Stimulated activated CD8-positive, alpha-beta memory T cell treated with anti-CD3 and anti-CD28 coated beads, Interleukin-4, amount 100 ng/mL, for 48 hours (primary cell): Measurements from ENCODE around the gene CRIP2.
A peak's percentile ranks its signal among the peaks of the same experiment; 100 is the strongest.

Experiments
- DNase-seq: peaks from one replicate; pipeline ENCODE4 v3.0.0-alpha.2; 2020

Gene CRIP2

DNA sequence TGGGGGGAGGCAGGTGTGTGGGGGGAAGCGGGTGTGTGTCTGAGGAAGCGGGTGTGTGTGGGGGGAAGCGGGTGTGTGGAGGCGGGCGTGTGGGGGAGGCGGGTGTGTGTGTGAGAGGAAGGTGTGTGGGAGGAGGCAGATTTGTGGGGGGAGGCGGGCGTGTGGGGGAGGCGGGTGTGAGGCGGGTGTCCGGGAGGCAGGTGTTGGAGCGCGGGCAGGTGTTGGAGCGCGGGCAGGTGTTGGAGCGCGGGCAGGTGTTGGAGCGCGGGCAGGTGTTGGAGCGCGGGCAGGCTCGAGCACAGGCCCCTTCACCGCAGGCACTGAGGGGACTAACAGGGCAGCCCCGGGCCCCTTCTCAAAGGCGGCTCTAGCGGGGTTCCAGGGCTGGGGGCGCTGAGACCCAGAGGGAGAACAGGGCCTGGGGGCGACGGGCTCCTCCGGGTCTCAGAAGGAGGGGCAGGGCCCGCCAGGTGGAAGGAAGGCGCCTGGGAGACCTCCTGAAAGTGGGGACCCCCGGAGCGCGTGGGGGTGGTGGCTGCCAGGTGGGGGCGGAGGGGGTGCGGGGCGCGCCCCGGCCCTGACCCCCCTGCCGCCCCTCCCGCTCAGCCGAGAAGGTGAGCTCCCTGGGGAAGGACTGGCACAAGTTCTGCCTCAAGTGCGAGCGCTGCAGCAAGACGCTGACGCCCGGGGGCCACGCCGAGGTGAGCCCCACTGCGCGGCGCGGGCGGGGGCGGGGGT lies 3.2 kb downstream of the CRIP2 start:
- peak; percentile 37 for DNase-seq

DNA sequence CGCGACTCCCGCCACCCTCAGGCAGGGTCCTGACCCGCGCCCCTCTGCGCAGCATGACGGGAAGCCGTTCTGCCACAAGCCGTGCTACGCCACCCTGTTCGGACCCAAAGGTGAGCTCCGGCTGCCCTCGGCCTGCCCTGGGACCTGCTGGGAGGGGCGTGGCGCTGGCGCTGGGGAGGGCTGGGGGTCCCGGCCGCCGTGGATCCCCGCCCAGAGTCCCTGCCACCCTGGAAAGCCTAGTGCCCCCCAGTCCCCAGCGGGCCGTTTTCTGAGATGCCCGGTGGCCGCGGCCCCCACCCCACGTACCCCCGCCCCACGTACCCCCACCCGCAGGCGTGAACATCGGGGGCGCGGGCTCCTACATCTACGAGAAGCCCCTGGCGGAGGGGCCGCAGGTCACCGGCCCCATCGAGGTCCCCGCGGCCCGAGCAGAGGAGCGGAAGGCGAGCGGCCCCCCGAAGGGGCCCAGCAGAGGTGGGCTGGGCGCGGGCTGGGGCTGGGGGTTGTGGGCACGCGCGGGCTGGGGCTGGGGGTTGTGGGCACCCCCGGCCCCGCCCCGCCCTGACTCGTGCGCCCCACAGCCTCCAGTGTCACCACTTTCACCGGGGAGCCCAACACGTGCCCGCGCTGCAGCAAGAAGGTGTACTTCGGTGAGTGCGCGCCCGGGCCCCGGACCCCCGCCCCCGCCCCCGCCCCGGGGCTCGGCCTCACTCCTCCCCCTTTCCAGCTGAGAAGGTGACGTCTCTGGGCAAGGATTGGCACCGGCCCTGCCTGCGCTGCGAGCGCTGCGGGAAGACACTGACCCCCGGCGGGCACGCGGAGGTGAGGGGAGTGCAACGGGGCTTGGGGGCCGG lies 4.0 kb downstream of the CRIP2 start:
- DNase-seq, result no peak

DNA sequence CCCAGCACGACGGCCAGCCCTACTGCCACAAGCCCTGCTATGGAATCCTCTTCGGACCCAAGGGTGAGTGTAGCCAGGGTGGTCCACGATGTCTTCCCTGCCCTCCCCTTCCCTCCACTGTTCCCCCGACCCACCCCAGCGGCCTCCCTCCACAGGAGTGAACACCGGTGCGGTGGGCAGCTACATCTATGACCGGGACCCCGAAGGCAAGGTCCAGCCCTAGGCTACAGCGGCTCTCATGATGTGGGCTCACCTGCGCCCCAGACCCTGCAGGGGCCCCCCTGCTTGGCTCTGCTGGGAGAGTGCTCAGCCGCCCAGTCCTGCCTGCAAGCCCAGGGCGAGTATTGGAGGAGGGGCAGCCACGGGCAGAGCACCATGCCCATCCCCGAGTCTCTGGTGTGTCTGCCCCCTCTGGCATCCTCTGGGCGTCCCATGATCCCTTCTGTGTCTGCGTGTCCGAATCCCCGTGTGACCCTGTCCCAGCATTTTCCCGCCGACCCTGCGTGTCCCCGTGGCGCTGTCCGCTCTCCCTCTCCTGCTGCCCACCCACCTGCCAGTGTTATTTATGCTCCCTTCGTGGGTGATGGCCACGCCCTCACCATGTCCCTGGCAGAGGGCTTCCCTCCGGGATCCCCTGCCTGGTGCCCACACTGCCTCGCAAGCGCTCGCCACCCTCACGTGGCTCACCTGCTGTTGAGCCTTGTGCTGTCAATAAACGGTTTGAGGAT lies 5.0 kb downstream of the CRIP2 start:
- DNase-seq, result no peak

DNA sequence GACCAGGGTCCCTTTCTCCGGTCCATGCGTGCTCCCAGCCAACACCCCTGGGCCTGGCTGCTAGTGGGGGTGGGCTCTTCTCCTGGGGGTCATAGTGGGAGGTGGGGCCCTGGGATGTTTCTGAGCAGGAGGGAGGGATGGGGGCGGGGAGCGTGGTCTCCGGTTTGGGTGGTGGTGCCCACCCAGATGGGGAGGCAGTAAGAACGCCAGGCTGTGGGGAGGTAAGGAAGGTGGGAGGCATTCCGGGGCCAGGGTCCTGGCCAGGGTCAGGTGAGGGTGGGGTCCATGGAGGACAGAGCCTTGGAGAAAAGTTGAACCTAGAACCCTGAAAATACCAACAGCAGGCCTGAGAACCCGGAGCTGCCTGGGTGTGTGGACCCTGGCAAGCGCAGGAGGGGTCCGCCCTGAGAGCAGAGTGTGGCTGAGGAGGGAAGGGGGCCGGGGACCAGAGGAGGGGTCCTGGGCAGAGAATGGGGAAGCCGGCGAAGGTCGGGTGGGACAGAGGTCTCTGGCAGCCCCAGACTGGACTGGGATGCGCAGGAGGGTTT lies 5.7 kb downstream of the CRIP2 start:
- no peak for DNase-seq

DNA sequence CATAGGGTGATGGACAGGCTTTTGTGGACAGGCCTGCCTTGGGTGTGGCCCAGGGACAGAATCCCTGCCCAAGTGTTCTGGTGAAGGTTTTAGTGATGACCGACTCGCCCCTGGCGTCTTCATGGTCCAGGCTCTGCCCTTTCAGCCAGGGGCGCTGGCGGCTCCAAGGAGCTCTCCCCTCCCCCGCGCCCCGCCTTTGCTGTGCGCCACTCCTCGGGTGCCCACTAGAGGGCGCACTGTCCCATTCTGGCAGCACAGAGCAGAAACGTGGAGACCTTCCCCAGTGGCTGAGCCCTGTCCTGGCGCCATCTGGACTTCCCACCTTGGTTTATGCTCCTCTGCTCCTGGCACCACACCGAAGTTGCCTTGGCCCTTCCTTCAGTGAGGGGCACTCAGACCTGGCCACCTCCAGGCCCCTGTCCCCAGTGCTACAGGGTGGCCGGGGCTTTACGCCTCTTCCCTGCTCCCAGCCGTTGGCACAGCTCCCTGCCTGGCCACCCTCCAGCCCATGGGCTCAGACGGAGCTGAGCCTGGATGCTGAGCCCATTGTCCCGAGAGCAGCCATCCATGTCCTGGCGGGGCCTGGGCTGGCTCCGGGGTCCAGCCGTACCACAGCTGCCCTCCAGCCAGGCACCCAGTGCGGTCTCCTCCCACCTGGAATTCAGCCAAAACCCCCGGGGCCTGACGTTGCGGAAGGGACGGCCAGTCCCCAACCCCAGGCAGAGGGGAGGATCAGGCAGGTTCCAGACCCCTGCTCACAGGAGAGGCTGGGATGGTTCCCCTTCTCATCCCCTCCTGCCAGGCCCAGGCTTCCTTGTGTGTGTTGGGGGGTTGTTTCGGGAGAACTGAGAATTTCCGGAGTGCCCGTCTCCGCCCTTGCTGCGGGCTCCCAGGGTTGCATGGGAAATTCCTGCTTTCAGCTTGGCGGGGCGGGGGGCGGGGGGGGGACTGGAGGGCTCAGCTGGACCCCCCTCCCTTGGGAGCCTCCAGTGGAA lies 6.5 kb downstream of the CRIP2 start:
- DNase-seq, result peak; percentile 96

DNA sequence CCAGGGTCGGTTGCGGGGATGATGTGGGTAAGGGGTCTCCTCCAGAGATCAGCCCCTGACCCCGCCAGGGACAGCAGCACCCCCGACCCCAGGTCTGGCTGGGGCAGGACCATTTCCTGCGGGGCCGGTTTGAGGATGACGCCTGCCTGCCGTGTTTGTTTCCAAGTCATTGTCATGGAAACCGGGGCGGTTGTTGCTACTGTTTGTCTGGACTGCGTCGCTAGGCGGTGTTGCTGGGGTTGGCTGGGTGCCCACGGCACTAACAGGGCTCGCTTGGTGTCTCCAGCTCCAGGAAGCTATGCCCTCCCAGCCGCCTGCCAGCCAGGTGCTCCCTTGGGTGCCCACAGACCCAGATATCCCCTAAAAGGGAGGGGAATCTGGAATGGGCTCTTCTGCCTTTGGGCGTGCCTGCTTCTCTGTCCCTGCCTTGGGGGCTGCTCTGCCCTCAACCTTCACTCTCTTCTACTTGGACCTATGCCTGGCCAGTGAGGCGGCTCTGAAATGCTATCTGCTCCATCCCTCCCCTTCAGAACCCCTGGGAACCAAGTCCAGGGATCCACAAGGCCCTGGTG lies 7.4 kb downstream of the CRIP2 start:
- DNase-seq, result peak; percentile 92

DNA sequence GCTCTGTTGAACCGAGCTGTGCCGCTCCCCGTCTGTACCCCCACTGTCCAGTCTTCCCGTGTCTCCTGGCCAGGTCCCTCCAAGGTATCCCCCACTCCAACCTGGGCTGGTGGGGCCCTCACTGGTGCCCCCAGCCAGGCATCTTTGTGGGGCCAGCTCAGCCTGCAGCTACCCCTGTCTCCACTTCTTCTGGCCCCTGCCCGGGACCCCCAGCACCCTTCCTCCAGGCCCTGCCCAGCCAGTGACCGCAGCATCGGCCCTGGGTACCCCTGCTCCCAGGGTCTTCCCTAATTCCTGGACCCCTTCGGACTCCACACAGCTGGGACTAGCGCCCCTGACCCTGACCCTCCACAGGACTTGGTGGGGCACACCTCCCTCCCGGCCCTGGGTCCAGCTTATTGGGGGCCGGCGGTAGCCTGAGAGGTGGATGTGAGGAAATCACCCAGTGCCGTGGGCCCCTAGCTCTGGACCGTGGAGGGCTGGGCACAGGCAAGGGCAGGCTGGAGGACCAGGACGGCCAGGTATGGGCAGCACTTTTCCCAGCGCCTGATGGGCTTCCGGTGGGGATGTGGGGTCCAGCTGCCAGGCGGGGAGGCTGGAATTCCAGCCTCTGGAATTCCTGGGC lies 8.0 kb downstream of the CRIP2 start:
- no peak for DNase-seq

- no peak for DNase-seq
These were observed 8.9 kb downstream of the CRIP2 start for GRCh38 chr14:105483300-105484068.

DNA sequence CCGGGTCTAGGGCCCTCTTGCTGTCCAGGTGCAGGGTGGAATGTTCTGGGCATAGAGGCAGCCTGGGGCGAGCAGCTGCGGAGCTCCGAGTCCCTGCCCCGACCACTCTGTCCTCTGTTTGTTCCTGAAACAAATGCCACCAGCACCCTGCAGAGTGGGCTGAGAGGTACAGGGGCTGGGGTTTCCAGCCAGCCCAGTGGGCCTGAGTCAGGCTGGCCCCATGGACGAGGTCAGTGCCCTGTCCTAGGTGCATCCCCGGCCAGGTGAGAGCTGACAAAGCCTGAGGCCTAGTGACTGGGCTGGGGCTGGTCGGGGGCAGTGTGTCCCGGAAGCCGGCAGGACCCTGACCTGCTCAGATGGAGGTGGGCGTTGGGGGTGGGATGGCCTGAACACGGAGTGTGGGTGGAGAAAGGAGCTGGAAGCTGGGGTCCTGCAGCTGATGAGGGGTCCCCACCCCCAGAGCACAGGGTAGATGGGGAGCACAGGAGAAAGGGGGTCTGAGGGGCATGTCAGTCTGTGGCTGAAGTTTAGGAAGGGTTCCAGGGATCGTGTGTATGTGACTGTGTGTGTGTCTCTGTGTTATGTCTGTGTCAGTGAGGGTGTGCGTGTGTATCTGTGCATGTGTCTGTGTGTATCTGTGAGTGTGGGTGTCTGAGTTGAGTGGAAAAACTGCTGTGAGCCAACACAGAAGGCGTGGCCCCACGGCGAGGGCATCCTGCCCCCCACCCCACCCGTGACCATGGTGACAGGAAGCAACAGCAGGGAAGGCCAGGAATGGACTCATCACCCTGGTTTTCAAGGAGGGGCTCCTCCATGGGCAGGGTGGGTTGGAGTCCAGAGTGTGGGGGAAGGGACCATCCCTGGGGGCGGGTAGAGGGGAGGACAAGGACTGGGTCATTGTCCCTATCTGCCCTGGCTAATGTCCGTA lies 9.7 kb downstream of the CRIP2 start:
- DNase-seq, result peak; percentile 50

GRCh38 chr14:105484997-105485393 lies 10.4 kb downstream of the CRIP2 start:
- DNase-seq, result no peak

GRCh38 chr14:105485739-105486162 lies 11.1 kb downstream of the CRIP2 start:
- DNase-seq, result peak; percentile 67

GRCh38 chr14:105486163-105486973 lies 11.7 kb downstream of the CRIP2 start, which contains the start of gene CRIP1:
CRIP1 (plus strand) TSS chr14:105486886; CDS start chr14:105487260, 374 bp downstream.
- no peak for DNase-seq

GRCh38 chr14:105486974-105487448 lies 12.4 kb downstream of the CRIP2 start:
- DNase-seq, result peak; percentile 82

- peak; percentile 70 for DNase-seq
These were observed 12.9 kb downstream of the CRIP2 start for GRCh38 chr14:105487449-105487985.

- DNase-seq, result peak; percentile 50
These were observed 13.6 kb downstream of the CRIP2 start for GRCh38 chr14:105487986-105488777.

GRCh38 chr14:105488781-105489541 lies 14.3 kb downstream of the CRIP2 start:
- no peak for DNase-seq
